HG02973 (cell line): Measurements from ENCODE around the gene CC2D1A.
"Not testable (repeated sequence)": the region's sequence is repeated elsewhere in the genome, so short reads cannot be mapped to it uniquely, and the experiment has no call there.

Experiments used
- ATAC-seq: cut with Tn5 transposase; IDR thresholded peaks from one replicate; pipeline ENCODE4 v1.9.1; 2021; ENCODE audit warnings: moderate library complexity; ENCODE audit not compliant: unreplicated experiment

Gene CC2D1A

GRCh38 chr19:13902993-13903555, 2.9 kb upstream of the CC2D1A start:
- ATAC-seq, result no peak

- ATAC-seq, result peak; percentile 27
These were observed 512 bp downstream of the CC2D1A start for GRCh38 chr19:13906521-13906904.

GRCh38 chr19:13906910-13907309, 909 bp downstream of the CC2D1A start:
- ATAC-seq, result no peak

GRCh38 chr19:13908674-13909073, 2.7 kb downstream of the CC2D1A start:
- no peak for ATAC-seq

- no peak for ATAC-seq
These were observed 3.4 kb downstream of the CC2D1A start for GRCh38 chr19:13909430-13909829.

GRCh38 chr19:13913352-13913751, 7.4 kb downstream of the CC2D1A start:
- no peak for ATAC-seq

- ATAC-seq, result no peak
These were observed 8.8 kb downstream of the CC2D1A start for GRCh38 chr19:13914777-13915176.

- no peak for ATAC-seq
These were observed 11.9 kb downstream of the CC2D1A start for GRCh38 chr19:13917888-13918406.

GRCh38 chr19:13918726-13919411, 12.9 kb downstream of the CC2D1A start:
- no peak for ATAC-seq

GRCh38 chr19:13920524-13920923, 14.5 kb downstream of the CC2D1A start:
- no peak for ATAC-seq

- no peak for ATAC-seq
These were observed 15.1 kb downstream of the CC2D1A start for GRCh38 chr19:13920940-13921747.

- ATAC-seq, result not testable (repeated sequence)
These were observed 16.1 kb downstream of the CC2D1A start for GRCh38 chr19:13922118-13922517.

- ATAC-seq, result no peak
These were observed 17.4 kb downstream of the CC2D1A start for GRCh38 chr19:13923194-13923987.

- ATAC-seq, result no peak
These were observed 20.0 kb downstream of the CC2D1A start for GRCh38 chr19:13926010-13926409.

GRCh38 chr19:13926715-13927114, 20.7 kb downstream of the CC2D1A start:
- ATAC-seq, result no peak

GRCh38 chr19:13929340-13929739, 23.3 kb downstream of the CC2D1A start:
- no peak for ATAC-seq

- ATAC-seq, result no peak
These were observed 24.0 kb downstream of the CC2D1A start for GRCh38 chr19:13929956-13930355.

GRCh38 chr19:13930402-13930801, 24.4 kb downstream of the CC2D1A start:
- ATAC-seq, result no peak

- ATAC-seq, result no peak
These were observed 25.6 kb downstream of the CC2D1A start for GRCh38 chr19:13931391-13932148.

GRCh38 chr19:13932149-13932637, 26.2 kb downstream of the CC2D1A start:
- ATAC-seq, result no peak
